ENCODE measurements around the gene PEX26. TPM values are rescaled to one million over a fixed set of nuclear protein-coding genes. Genes with fewer than 3 reads are reported as not detected.

PEX26 gene
- total and polyA plus RNA-seq, 2 experiments from 2014 or later, result 4.0 to 48.9 TPM

GRCh38 chr22:18032455-18033101 lies 45.2 kb upstream of the PEX26 start:
- H3K27ac ChIP-seq (ENCODE audit: low read depth), result no peak overlapping the region
- no peaks in the 10 kb centered on the region for H4K20me1 ChIP-seq (replicated peaks; ENCODE audit: insufficient read depth)
- H3K4me2 ChIP-seq, result no peak overlapping the region
- Mint-ChIP-seq H3K9me3 (no peaks in the 10 kb centered on the region), H3K4me1 (peaks cover 7% of the 10 kb centered on the region), H3K27ac (no peak overlapping the region), H3K4me3 (no peak overlapping the region), H3K36me3 (ENCODE audit: low read depth) (no peaks in the 10 kb centered on the region), H3K27me3 (ENCODE audit: insufficient read depth, low read depth, poor library complexity) (peaks cover 5% of the 10 kb centered on the region)
- H3K36me3 ChIP-seq (ENCODE audit: insufficient read depth), result no peaks in the 10 kb centered on the region
- no peak overlapping the region for H2AFZ ChIP-seq
- ATAC-seq, result no peak
- DNase-seq (ENCODE audit: low spot score), result no peak
- TF ChIP-seq STAT1 (IDR thresholded peaks at IDR 0.05; ENCODE audit: unreplicated experiment), result no peak
- TF ChIP-seq ZNF331 (CRISPR knock-in tag; IDR thresholded peaks at IDR 0.05; ENCODE audit: low read depth), result no peak
- no peak for TF ChIP-seq CTCF (conservative IDR thresholded peaks at IDR 0.05; ENCODE audit: low read depth in 2 of 2)
- no peak for TF ChIP-seq REST (IDR thresholded peaks at IDR 0.05; ENCODE audit: unreplicated experiment)
- TF ChIP-seq NANOG (IDR thresholded peaks at IDR 0.05; ENCODE audit: borderline replicate concordance), result no peak
- TF ChIP-seq ZNF114 (CRISPR knock-in tag; IDR thresholded peaks at IDR 0.05), result no peak
- no peak for TF ChIP-seq JUNB (IDR thresholded peaks at IDR 0.05; ENCODE audit: unreplicated experiment)
- no peaks in the 10 kb centered on the region for H3F3A ChIP-seq (replicated peaks; ENCODE audit: low read depth)
- no peaks in the 10 kb centered on the region for H3K4me1 ChIP-seq (ENCODE audit: insufficient read depth)
- no peaks in the 10 kb centered on the region for H3K79me2 ChIP-seq (replicated peaks; ENCODE audit: insufficient read depth)
- H3K27me3 ChIP-seq (ENCODE audit: insufficient read depth), result no peaks in the 10 kb centered on the region
- H3K9me2 ChIP-seq (ENCODE audit: insufficient read depth), result no peaks in the 10 kb centered on the region
- H3K4me3 ChIP-seq, result no peak overlapping the region

DNA sequence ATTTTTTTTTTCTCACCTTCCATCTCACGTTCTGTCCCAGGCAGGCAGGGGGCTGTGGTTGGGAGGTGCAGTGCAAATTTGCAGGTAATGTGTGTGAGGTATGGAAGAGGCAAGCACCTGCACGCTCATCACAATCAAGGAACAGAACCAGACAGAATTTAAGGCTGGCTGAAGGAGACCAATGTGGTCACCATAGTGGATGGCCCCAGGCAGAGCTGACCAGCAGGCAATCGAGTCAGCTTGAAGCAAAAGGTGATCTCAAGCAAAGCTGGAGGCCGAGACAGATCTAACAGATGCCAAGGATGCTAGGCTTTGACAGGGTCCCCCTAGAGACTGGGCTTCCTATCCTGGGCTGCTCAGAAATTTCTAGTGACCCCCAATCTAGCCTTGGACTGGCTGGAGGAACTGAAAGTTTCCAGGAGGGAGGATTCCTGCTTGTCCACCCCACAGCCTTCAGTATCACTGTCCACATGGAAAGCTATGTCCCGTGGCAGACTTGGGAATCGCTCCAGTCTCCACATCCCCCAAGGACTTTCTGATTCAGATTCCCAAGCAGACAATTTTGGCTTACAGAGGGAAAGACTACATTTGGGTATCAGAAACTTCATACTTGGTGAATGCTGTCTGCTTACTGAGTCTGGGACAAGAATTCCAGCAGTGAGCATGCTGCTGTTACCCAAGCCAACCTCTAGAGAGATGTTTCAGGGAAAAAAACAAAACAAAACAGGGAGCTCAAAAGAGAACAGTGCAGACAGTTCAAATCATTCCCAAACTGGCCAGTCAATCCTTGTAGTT lies 44.4 kb upstream of the PEX26 start:
- Histone ChIP-seq H4K20me1 (replicated peaks; ENCODE audit: insufficient read depth) (no peaks in the 10 kb centered on the region), H3K27ac (ENCODE audit: low read depth) (no peak overlapping the region), H3K4me2 (no peak overlapping the region), H3K4me1 (ENCODE audit: insufficient read depth) (no peaks in the 10 kb centered on the region), H3K79me2 (replicated peaks; ENCODE audit: insufficient read depth) (no peaks in the 10 kb centered on the region), H3K27me3 (ENCODE audit: insufficient read depth) (no peaks in the 10 kb centered on the region), H3F3A (replicated peaks; ENCODE audit: low read depth) (no peaks in the 10 kb centered on the region), H3K9me2 (ENCODE audit: insufficient read depth) (no peaks in the 10 kb centered on the region), H3K36me3 (ENCODE audit: insufficient read depth) (no peaks in the 10 kb centered on the region), H3K4me3 (no peak overlapping the region), H2AFZ (no peak overlapping the region)
- H3K27me3 Mint-ChIP-seq (ENCODE audit: insufficient read depth, low read depth, poor library complexity), result peaks cover 6% of the 10 kb centered on the region
- H3K4me3 Mint-ChIP-seq, result no peak overlapping the region; the same call in 2 of the 3 replicates
- no peaks in the 10 kb centered on the region for H3K36me3 Mint-ChIP-seq (ENCODE audit: low read depth)
- ATAC-seq, result no peak
- no peak overlapping the region for H3K27ac Mint-ChIP-seq
- H3K9me3 Mint-ChIP-seq, result no peaks in the 10 kb centered on the region
- peaks cover 7% of the 10 kb centered on the region for H3K4me1 Mint-ChIP-seq
- no peak for DNase-seq (ENCODE audit: low spot score)
- no peak for TF ChIP-seq JUNB (IDR thresholded peaks at IDR 0.05; ENCODE audit: unreplicated experiment)
- no peak for TF ChIP-seq EZH2phosphoT487 (IDR thresholded peaks at IDR 0.05; ENCODE audit: unreplicated experiment)
- no peak for TF ChIP-seq ZNF331 (CRISPR knock-in tag; IDR thresholded peaks at IDR 0.05; ENCODE audit: low read depth)
- no peak for TF ChIP-seq ZNF114 (CRISPR knock-in tag; IDR thresholded peaks at IDR 0.05)
- TF ChIP-seq CTCF (conservative IDR thresholded peaks at IDR 0.05; ENCODE audit: low read depth in 2 of 2), result no peak
- no peak for TF ChIP-seq STAT1 (IDR thresholded peaks at IDR 0.05; ENCODE audit: unreplicated experiment)
- no peak for TF ChIP-seq REST (IDR thresholded peaks at IDR 0.05; ENCODE audit: unreplicated experiment)
- TF ChIP-seq, protein P1, sequence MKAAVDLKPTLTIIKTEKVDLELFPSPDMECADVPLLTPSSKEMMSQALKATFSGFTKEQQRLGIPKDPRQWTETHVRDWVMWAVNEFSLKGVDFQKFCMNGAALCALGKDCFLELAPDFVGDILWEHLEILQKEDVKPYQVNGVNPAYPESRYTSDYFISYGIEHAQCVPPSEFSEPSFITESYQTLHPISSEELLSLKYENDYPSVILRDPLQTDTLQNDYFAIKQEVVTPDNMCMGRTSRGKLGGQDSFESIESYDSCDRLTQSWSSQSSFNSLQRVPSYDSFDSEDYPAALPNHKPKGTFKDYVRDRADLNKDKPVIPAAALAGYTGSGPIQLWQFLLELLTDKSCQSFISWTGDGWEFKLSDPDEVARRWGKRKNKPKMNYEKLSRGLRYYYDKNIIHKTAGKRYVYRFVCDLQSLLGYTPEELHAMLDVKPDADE (IDR thresholded peaks at IDR 0.05), result no peak

Data from GM23338 (cell line).